Ishikawa (cell line): ENCODE data around the gene ARG1.

Source experiments
- CEBPB ChIP-seq: IDR thresholded peaks from 2 replicates; pipeline ENCODE4 v1.6.1; 2012
- CREB1 ChIP-seq: IDR thresholded peaks from 2 replicates; pipeline ENCODE4 v1.6.1; 2012; ENCODE audit warnings: low read depth
- EGR1 ChIP-seq: IDR thresholded peaks from 2 replicates; pipeline ENCODE4 v1.6.1; 2012
- EP300 ChIP-seq: IDR thresholded peaks from 2 replicates; pipeline ENCODE4 v1.6.1; 2012; ENCODE audit warnings: borderline replicate concordance
- FOXM1 ChIP-seq: IDR thresholded peaks from 2 replicates; pipeline ENCODE4 v1.6.1; 2012; ENCODE audit warnings: low read depth, borderline replicate concordance
- NFIC ChIP-seq: IDR thresholded peaks from 2 replicates; pipeline ENCODE4 v1.6.1; 2012
- RAD21 ChIP-seq: IDR thresholded peaks from 2 replicates; pipeline ENCODE4 v1.6.1; 2012; ENCODE audit warnings: low read depth
- TAF1 ChIP-seq: IDR thresholded peaks from 2 replicates; pipeline ENCODE4 v1.6.1; 2012; ENCODE audit warnings: low read depth, mild to moderate bottlenecking
- TCF12 ChIP-seq: IDR thresholded peaks from 2 replicates; pipeline ENCODE4 v1.6.1; 2012; ENCODE audit warnings: low read depth
- TEAD4 ChIP-seq: IDR thresholded peaks from 2 replicates; pipeline ENCODE4 v1.6.1; 2012
- YY1 ChIP-seq: IDR thresholded peaks from 2 replicates; pipeline ENCODE4 v1.6.1; 2012; ENCODE audit warnings: low read depth
- ZBTB7A ChIP-seq: IDR thresholded peaks from 2 replicates; pipeline ENCODE4 v1.6.1; 2012; ENCODE audit warnings: low read depth
- TF ChIP-seq, protein P1 (sequence below): IDR thresholded peaks from 2 replicates; pipeline ENCODE4 v1.6.1; 2012; ENCODE audit warnings: low read depth, mild to moderate bottlenecking
- TF ChIP-seq, protein P2 (sequence below): IDR thresholded peaks from 2 replicates; pipeline ENCODE4 v1.6.1; 2012
- TF ChIP-seq, protein P3 (sequence below): IDR thresholded peaks from 2 replicates; pipeline ENCODE4 v1.6.1; 2012

Gene ARG1

DNA sequence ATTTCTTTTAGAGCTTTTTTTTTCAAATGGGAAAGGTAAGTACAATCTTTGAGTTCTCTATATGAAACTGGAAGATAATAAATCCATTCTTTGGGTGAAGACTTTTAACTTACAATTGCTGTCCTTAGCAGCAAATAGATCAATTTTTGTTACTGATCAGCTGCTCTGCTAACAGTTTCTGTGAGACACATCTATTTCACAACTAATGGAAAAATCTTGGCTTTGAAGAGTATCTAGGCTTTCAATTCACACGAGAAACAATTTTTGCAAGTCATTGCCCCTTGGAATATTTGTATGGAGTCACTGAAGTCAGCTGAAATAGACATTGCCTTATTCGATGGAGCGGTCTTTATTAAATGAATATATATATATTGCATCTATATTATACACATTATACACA is 20.5 kb upstream of the ARG1 start:
- no peak for TF ChIP-seq YY1
- no peak for TF ChIP-seq TCF12
- no peak for TF ChIP-seq CEBPB
- TF ChIP-seq EGR1 = no peak
- no peak for TF ChIP-seq ZBTB7A
- TF ChIP-seq FOXM1 = no peak
- no peak for TF ChIP-seq TAF1
- no peak for TF ChIP-seq TEAD4
- TF ChIP-seq, protein P1, sequence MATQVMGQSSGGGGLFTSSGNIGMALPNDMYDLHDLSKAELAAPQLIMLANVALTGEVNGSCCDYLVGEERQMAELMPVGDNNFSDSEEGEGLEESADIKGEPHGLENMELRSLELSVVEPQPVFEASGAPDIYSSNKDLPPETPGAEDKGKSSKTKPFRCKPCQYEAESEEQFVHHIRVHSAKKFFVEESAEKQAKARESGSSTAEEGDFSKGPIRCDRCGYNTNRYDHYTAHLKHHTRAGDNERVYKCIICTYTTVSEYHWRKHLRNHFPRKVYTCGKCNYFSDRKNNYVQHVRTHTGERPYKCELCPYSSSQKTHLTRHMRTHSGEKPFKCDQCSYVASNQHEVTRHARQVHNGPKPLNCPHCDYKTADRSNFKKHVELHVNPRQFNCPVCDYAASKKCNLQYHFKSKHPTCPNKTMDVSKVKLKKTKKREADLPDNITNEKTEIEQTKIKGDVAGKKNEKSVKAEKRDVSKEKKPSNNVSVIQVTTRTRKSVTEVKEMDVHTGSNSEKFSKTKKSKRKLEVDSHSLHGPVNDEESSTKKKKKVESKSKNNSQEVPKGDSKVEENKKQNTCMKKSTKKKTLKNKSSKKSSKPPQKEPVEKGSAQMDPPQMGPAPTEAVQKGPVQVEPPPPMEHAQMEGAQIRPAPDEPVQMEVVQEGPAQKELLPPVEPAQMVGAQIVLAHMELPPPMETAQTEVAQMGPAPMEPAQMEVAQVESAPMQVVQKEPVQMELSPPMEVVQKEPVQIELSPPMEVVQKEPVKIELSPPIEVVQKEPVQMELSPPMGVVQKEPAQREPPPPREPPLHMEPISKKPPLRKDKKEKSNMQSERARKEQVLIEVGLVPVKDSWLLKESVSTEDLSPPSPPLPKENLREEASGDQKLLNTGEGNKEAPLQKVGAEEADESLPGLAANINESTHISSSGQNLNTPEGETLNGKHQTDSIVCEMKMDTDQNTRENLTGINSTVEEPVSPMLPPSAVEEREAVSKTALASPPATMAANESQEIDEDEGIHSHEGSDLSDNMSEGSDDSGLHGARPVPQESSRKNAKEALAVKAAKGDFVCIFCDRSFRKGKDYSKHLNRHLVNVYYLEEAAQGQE = no peak
- TF ChIP-seq EP300 = no peak
- no peak for TF ChIP-seq RAD21
- TF ChIP-seq, protein P2, sequence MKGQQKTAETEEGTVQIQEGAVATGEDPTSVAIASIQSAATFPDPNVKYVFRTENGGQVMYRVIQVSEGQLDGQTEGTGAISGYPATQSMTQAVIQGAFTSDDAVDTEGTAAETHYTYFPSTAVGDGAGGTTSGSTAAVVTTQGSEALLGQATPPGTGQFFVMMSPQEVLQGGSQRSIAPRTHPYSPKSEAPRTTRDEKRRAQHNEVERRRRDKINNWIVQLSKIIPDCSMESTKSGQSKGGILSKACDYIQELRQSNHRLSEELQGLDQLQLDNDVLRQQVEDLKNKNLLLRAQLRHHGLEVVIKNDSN = no peak
- TF ChIP-seq NFIC = no peak
- TF ChIP-seq, protein P3, sequence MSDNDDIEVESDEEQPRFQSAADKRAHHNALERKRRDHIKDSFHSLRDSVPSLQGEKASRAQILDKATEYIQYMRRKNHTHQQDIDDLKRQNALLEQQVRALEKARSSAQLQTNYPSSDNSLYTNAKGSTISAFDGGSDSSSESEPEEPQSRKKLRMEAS = no peak
- TF ChIP-seq CREB1 = no peak

DNA sequence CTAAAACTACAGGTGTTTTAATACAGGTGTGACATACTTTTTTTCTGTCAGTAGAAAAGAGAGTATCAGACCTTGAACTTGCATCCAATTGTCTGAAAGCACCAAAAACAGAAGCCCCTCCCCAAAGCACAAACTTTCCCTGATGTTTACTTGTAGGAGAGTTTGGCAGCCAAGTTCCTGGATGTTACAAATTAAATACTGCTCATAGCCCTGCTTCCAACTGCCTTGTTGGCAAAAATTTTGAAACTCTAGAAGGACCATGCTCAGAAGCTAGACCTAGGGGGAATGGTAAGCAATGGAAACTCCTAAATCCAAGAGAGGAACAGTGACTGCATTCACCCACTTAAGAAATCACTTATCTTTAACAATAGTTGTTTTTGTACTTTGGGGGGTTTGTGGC is 17.0 kb upstream of the ARG1 start:
- TF ChIP-seq, protein P1 = no peak
- TF ChIP-seq NFIC = no peak
- no peak for TF ChIP-seq TAF1
- TF ChIP-seq EP300 = no peak
- TF ChIP-seq EGR1 = no peak
- TF ChIP-seq, protein P2 = no peak

DNA sequence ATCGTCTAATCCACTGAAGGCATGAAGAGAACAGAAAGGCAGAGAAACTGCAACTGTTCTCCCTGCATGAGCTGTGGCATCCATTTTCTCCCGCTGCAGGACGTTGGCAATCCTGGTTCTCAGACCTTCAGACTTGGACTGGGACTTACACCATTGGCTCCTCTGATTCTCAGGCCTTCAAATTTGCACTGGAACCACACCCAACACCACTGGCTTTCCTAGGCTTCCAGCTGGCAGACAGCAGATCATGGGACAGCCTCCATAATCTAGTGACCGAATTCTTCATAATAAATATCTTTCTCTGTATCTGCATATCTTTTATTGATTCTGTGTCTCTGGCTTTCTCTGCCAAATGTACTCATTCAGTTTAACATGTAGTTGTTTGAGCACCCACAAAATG is 14.1 kb upstream of the ARG1 start:
- TF ChIP-seq FOXM1 (no peak), TEAD4 (no peak), CREB1 (no peak), EP300 (no peak), TAF1 (no peak), EGR1 (no peak), CEBPB (no peak), ZBTB7A (no peak), TCF12 (no peak), YY1 (no peak), RAD21 (no peak)
- TF ChIP-seq, protein P2 = no peak
- TF ChIP-seq, protein P3 = no peak
- TF ChIP-seq, protein P1 = no peak

DNA sequence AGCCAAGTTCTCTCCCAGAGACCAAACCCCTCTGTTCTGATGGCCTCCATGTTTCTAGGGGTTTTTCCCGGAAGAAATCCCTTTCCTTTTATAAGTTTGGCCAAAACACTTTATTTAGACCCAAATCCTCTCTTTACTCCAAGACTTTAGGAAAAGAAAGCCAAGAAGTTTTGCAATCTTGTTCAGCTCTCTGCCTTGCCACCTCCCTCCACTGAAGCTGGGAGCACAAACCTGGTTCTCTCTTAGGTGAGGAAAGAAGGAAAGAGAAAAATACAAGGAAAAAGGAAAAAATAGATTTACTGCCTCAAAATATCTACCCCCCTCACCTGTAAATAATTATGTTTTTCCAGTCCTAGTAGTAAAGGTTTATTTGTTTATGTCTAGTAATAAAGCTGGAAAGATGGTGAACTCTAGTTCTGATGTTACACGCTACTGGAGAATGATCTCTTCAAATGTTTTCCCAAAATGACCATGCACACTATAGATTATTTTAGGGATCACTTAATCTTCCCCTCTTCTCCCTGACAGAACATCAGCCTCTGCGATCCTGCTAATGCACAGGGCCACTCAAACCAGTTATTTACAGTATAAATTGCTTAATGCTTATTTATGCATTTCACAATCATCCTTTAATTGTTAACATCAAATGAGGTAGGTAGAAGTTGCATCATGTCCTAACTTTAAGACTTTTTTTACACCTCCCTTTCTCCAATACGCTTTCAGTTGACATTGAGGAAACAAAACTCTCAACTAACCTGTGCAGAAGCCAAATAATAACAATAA is 10.9 kb upstream of the ARG1 start:
- TF ChIP-seq FOXM1 (no peak), EP300 (no peak)
